Stimulated activated CD4-positive, alpha-beta T cell treated with anti-CD3 and anti-CD28 coated beads, Interleukin-15, amount 100 ng/mL, for 1 hour (primary cell): ENCODE results near the gene FBXW8.
"Not testable (repeated sequence)": the region's sequence is repeated elsewhere in the genome, so short reads cannot be mapped to it uniquely, and the experiment has no call there.

Source experiments
- DNase-seq, 2 donors: peaks; one replicate each; pipeline ENCODE4 v3.0.0-alpha.2; 2020; ENCODE audit warnings: low read depth in 1 of 2, low spot score in 1 of 2

FBXW8 gene

DNA sequence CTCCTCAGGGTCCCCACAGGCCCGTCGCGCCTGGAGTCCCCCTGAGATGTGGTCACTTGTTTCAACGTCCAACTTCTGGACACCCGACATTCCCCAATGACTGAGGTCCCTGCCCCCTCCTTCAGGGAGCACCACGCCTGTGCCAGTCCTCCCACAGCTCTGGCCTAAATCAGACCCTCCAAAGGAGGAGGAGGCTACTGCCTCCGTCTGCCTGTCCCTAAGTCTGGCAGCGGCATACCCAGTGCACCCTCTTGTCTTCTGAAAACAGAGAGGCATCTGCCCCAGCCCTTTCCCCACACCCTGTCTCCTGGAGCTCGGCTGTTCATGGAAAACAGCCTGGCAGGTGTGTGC is 142.3 kb downstream of the FBXW8 start:
- no peak for DNase-seq

DNA sequence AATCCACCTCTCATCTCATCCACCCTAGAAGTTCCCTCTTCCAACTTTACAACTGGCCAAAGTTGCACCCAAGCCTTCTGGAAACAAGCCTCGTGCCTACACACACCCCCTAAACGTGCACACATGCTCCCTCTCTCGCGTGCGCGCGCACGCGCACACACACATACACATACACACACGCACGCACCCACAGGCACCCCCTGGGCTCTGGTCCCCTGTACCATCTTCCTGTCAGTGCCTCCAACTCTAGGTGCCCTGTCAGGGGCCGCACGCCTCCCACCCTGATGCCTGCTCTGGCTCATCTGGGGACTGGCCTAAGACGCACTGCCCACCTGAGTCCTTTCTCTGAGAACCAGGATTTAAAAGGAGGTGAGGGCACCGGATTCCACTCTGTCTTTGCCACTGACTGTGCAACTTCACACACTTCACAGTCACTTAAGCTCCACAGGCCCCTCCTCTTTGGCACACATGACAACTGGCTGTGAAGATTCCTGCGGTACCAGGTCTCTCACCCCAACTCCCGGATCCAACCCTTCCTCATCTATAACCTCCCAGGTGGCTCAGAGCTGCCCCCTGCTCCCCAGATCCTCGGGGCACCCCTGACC is 142.9 kb downstream of the FBXW8 start:
- DNase-seq: no peak

DNA sequence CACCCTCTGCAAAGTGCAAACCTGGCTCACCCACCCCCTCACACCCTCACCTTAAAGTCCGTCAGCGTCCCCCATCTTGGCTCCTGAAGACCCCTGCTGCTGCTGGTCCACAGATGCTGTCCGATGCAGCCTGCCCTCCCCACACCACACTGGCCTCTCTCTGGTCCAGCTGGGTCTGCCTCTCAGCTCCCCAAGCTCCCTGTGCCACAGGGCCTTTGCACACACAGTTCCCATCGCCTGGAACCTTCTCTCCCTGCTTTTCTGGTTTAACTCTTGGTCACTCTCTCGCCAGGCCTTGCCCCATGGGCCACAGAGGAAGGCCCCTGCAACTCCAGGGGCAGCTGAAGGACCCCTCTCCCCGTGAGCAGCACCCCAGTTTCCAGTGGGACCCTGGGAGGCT is 143.5 kb downstream of the FBXW8 start:
- DNase-seq: no peak

DNA sequence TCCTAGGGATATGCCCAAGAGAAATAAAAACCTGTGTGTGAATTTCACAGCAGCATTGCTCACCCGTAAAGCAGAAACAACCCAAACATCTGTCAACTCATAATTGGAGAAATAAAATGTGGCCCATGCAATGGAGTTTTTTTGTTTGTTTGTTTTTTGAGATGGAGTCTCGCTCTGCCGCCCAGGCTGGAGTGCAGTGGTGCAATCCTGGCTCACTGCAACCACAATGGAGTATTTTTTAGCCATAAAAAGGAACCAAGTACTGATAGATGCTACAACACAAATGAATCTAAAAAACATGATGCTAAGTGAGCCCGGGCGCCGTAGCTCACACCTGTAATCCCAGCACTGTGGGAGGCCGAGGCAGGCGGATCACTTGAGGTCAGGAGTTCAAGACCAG is 146.9 kb downstream of the FBXW8 start:
- not testable (repeated sequence) for DNase-seq

DNA sequence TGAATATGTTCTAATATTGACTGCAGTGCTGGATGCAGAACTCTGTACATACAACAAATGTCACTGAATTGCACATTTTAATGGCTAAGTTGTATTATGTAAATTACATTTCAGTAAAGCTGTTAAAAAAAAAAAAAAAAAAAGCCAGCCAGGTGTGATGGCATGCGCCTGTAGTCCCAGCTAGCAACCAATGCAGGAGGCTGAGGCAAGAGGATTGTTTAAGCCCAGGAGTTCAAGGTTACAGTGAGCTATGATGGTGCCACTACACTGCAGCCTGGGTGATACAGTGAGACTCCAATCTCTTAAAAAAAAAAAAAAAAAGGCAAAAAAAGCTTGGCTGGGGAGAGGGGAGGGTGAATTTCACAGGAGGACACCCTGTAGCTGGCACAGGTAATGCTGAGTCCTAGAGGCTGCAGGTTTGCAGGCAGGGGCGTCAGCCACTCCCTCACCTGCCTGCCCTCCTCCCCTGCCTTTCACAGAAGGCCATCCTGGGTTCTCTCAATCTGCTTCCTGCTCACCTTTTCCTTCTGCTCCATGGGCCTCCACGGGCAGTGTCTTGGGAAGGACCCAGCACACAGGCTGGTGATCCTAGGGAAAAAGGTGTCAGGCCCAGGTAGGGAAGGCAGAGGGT is 147.8 kb downstream of the FBXW8 start:
- no peak for DNase-seq

DNA sequence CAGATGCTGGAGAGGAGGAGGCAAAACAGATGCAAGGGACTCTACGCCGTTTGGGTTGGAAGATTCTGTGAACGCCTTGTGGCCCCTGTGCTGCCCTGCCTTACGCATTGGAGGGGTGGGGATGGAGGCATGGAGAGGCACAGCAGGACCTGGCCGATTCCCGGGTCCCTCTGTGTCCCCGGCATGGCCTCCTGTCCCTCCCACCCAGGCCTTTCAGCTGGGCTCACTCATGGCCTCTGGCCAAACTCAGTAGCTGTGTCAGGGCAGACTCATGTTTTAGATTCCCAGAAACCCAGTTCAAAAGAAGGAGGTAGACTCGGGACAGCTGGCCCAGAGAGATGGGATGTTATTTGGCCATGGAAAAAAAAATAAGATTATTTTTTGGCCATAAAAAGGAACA is 148.4 kb downstream of the FBXW8 start:
- no peak for DNase-seq

DNA sequence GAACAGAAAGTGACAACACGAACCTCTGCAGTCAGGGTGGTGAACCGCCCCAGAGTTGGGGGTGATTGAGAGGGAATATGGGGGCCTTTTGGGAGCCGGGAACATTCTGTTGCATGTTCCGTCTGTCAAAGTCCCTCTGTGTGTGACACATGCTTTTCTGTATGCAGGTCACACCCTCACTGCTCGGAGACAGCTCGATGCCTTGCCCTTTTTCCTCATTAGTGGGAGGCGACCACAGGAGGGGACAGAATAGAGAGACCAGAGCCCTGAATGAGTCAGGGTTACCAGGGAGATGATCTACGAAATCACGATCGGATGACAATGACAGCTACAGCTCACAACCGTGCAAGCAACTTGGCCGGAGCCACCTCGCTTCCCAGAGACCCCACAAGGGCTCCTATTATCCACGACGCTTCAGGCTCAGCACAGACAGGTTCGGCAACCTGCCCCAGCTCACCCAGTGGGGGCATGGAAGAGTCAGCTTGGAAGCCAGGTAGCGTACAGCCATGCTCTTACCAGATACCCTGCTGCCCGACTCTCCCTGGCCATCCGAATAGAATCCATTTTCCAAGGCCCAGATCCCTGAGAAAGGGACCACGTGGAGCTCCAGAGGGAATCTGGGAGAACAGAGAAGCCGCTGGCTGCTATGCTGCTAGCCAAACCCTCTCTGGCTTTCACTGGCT is 149.6 kb downstream of the FBXW8 start:
- no peak for DNase-seq

DNA sequence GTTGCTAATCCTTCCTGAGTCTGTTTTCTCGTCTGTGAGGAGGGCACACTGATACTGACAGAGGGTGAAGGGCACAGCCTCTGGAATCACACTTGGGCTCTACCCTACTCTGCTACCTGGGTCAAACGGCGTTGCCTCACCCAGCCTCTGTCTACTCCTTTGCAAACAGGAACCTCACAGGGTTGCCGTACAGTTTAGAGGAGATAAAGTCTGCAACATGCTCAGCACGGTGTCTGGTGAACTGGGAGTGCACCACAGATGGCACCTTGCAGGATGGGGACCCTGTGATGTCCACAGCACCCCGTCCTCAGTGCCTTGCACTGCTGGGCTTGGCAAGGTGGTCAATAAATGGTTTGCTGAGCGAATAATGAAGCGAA is 150.2 kb downstream of the FBXW8 start:
- no peak for DNase-seq

DNA sequence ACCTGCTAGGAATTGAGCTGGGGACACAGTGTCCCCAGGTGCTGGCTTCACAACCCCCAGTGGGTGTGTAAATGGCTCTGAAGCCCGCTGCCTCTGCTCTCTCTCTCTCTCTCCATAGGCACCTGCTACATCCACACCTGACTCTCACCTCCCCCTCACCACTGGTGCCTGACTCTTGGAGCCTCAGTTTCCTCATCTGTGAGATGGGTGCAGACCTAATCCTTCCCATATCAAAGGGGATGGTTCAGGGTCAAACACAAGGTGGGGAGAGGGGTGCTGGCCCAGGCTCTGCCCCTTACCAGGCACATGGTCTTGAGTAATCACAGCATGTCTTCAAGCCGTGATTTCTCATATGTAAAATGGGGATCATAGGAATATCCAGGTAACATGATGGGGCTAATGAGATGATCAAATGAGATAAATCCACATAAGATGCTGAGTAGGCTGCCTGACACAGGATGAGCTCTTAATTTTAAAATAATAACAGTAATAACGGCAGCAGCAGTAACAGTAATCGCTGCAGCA is 150.9 kb downstream of the FBXW8 start:
- DNase-seq: no peak

DNA sequence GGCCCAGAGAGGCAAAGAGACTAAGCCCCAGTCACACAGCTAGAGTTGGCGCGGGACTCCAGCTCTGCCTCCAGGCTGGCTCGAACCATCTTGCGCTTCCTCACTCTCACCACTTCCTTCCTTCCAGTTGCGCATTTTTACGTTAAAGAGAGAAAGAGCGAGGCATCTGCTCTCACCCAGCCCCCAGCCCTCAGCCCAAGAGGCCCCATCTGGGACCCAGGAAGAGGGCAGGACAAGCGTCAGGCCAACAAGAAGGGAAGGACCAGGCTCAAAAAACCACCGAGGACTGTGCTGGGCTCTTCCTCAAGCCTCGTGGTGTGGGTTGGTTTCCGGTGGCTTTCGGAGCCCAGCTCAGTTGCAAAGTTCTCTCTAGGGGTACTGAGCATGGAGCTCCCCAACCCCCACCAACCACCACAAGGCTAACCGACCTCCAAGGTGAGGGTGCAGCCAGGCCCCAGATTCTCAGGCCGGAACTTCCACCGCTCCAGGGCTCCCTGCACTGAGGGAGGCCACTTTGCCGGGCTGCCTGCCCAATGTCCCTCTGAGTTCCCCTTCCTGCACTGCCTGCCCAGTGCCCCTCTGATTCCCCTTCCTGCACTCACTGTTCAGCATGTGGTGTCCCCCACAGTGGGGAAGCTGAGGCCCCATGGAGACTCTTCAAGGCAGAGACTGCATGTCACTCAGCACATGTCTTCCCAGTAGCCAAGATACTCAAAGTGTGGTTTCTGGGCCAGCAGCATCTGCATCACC is 152.6 kb downstream of the FBXW8 start:
- no peak for DNase-seq

DNA sequence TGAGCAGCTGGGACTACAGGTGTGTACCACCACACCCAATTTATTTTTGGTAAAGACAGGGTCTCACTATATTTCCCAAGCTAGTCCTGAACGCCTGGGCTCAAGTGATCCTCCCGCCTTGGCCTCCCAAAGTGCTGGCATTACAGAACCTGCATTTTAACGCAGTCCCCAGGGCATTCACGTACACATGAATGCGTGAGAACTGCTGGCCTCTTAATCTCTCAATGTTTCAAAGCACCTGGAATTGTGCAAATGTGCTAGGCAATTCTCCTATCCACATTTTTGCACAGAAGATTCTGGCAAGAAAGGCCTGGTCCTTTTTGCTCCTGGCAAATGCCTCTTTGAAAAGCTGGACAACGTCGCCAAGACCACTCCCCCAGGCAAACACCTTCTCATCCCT is 153.3 kb downstream of the FBXW8 start:
- DNase-seq: no peak

DNA sequence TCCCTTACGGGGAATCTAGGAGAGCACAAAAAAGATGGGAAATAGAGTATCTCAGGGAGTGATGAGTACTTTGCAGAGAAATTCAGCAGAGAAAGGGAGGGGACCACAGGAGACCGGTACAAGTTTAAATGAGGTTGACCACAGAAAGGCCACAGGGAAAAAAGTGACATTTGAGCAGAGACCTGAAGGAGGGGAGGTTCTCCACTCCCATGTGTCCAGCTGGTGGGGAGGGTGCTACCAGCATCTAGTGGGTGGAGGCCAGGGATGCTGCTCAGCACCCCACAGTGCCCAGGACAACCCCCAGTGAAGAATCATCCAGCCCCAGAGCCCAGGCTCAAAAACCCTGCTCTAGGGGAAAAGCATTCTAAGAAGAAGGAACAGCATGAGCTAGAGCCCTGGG is 153.8 kb downstream of the FBXW8 start:
- DNase-seq: no peak

DNA sequence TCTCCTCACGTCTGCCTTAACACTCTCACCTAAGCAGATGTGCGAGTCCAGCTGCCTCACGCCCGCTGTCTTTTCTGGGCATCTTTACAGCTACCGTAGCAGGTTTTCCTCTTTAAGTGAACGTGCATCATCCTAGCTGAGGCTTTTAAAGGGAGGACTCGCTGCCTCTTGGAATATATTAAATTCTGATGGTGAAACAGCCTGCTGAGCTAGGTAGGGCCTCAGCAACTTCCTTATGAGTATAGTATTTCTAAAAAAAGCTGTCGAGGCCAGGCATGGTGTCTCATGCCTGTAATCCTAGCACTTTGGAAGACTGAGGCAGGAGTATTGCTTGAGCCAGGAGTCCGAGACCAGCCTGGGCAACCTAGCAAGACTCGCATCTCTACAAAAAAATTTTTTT is 156.3 kb downstream of the FBXW8 start:
- DNase-seq: no peak

DNA sequence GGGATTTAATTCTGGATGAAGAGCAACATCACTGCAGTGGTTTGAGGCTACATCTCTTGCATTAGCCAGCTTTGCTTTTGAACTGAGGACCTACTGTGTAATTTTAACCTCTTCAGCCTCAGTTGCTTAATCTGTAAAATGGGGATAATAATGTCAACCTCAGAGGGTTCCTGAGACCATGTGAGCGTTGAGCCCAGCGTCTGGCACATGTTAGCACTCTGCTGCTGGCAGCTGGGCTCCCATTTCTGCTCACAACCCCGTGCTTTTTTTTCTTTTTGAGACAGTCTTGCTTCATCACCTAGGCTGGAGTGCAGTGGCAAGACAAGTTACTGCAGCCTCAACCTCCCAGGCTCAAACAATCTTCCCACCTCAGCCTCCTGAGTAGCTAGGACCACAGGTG is 156.9 kb downstream of the FBXW8 start:
- no peak for DNase-seq

DNA sequence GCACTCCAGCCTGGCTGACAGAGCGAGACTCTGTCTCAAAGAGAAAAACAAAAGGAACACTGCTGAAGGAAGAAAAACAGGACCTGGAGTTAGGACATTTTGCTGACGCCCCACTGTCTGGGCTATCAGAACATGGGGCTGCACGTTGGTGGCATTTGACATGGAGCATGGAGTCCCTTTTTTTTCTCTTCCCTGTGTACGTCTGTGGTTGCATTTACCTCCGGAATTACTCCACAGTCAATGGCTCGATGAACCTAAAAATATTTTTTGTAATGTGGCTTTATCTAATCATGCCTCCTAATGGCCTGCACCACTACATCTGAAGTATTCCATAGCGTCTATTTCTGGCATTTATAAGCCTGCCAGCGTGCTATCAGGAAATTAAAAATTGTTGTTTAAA is 157.7 kb downstream of the FBXW8 start:
- DNase-seq: no peak

DNA sequence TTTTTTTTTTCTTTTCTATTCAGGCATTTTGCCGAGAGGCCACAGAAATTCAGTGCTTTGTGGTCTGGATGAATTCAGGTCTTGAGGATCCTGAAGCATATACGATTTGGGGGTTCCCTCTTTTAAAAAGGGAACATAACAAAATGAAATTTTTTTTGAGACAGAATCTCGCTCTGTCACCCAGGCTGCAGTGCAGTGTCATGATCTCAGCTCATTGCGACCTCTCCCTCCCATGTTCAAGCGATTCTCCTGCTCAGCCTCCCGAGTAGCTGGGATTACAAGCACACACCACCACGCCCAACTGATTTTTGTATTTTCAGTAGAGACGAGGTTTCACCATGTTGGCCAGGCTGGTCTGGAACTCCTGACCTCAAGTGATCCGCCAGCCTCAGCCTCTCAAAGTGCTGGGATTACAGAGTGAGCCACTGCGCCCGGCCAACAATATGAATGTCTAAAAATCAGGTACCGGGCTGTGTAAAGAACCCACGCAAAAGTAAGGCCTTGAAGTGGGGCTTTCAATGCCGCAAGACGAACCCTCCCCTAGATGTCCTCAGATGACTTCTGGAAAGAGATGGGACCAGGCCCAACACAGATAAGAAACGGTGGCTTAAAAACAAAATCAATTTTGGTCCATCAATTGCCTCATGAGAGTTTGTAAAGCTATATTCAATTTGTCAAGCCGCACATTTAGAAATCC is 158.5 kb downstream of the FBXW8 start:
- no peak for DNase-seq

DNA sequence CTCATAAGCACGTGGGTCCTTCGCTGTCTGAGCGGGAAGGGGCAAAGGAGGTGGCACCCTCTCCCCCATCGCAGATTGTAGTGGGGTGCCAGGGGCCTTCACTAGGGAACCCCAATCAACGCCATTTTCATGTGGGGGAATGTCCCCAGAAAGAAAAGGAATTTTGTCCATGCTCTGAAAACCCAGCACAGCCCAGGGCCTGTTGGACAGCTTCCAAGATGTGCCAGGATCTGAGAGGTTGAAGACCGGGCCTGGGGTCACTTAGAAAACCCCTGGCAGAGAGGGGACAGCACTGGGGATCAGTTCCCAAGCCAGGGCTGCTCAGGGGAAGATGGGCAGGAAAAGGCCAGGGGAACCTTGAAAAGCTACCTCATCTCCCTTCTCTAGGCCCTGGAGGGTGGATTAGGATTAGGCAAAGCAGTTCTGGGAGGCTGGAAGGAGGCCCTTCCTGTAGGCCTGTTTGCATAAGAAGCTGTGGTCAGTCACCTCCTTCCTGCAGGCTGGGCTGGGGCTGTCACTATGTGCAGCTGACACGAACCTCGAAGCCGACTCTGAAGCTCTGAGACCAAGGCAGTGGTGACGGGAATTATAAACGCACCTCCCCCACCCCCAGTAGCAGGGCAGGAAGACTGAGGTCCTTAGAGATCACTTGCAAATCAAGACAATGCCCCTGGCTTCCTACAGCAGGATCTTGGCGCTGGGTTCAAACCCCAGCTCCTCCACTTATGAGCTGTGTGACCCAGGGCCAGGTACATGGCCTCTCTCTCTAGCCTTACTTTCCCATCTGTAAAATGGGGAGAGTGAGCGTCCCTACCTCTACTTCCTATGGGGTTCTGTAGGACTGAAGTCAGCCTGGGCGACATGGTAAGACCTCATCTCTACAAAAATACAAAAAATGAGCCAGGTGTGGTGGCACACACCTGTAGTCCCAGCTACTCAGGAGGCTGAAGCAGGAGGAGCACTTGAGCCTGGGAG is 159.5 kb downstream of the FBXW8 start:
- no peak for DNase-seq

DNA sequence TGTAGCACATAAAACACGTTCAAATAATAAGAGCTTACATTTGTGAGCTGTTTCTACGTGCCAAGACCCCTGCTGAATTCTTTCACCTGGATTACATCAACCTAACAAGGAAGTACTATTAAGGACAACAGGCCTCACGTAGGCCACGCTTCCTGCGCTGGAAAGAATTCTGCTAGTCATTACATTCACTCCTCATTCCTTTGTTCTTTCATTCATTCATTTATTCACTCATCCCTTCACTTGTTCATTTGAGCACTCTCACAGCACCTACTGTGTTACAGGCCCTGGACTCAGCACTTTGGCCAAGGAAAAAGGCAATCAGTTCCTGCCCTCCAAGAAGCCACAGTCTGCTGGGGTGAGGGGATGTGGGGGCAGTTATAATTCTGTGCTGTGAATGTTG is 160.3 kb downstream of the FBXW8 start:
- no peak for DNase-seq

DNA sequence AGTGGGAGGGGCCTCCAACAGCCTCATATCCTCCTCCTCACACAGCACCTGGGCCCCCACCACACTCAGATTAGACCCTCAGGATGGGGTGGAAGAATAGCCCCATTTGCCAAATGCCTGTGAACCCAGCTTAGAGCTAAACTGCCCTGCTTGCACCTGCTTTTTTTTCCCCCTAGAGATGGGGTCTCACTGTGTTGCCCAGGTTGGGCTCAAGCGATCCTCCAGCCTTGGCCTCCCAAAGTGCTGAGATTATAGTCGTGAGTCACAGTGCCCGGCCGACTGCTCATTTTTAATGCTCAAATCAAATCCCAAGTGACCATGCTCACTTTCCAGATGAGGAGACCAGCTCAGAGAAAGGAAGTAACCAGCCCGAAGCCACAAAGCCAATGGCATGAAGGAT is 161.4 kb downstream of the FBXW8 start:
- DNase-seq: no peak
